Body of pancreas (tissue), 4 donors: ENCODE results near the gene RFT1.

Experiments used
- CTCF ChIP-seq, 7 experiments: fragments of 450-650 bp in 4 of 7; fragments of 200-600 bp in 3 of 7; sonication (generic) in 3 of 7; IDR thresholded peaks; one replicate each; pipeline ENCODE4 v1.5.1; 2016 to 2019; ENCODE audit warnings: antibody characterized with exemption in 7 of 7
- POLR2A ChIP-seq, 3 donors: fragments of 450-650 bp; IDR thresholded peaks; one replicate each; pipeline ENCODE4 v1.6.1; 2016; ENCODE audit warnings: antibody characterized with exemption in 3 of 3, mild to moderate bottlenecking in 2 of 3

DNA sequence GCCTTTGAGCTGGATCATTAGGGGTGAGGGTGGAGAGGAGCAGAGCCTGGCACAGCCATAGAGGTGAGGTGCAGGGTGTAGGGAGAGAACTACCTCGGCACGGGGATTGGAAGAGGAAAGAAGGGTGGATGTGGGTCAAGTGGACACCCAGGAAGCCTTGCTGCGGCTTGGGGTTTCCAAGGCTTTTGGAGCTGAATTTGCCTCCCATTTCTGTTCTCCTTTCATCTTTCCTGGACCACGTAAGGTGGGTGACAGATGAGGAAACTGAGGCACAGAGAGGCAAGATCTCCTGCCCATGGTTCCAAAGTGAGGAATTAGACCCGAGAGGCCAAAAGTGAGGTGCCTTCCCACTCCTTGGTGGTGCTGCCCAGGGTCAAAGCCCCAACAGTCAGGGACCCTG lies 48.9 kb downstream of the RFT1 start:
- TF ChIP-seq POLR2A (IDR thresholded peaks at IDR 0.05), result no peak
- no peak for TF ChIP-seq CTCF (IDR thresholded peaks at IDR 0.05)
